OCI-LY1 (cell line): ENCODE measurements around the gene MLXIPL.
"Not testable (repeated sequence)": the region's sequence is repeated elsewhere in the genome, so short reads cannot be mapped to it uniquely, and the experiment has no call there.

Experiments
- H2AFZ ChIP-seq: fragments of 200-600 bp; sonication (generic), shearing (Covaris generic); 2 replicates; pipeline ENCODE4 v1.6.0; 2014; ENCODE audit warnings: antibody characterized with exemption, mild to moderate bottlenecking, low read length
- H3F3A ChIP-seq: fragments of 200-600 bp; sonication (generic), shearing (Covaris generic); 2 replicates; pipeline ENCODE4 v1.6.0; 2014; ENCODE audit warnings: mild to moderate bottlenecking, antibody characterized with exemption, low read length, moderate library complexity; ENCODE audit not compliant: insufficient read depth
- H3K27ac ChIP-seq: fragments of 200-600 bp; sonication (generic); 2 replicates; pipeline ENCODE4 v1.5.1; 2014; ENCODE audit warnings: low read length, mixed run types, mild to moderate bottlenecking, low read depth; ENCODE audit not compliant: poor library complexity, severe bottlenecking
- H3K27me3 ChIP-seq: fragments of 200-600 bp; sonication (generic); 2 replicates; pipeline ENCODE4 v1.6.0; 2014; ENCODE audit warnings: antibody characterized with exemption, mild to moderate bottlenecking, low read length, moderate library complexity; ENCODE audit not compliant: insufficient read depth
- H3K36me3 ChIP-seq: fragments of 200-600 bp; sonication (generic); 2 replicates; pipeline ENCODE4 v1.6.1; 2014; ENCODE audit warnings: mild to moderate bottlenecking, antibody characterized with exemption, low read length, moderate library complexity, mixed read lengths; ENCODE audit not compliant: insufficient read depth
- H3K4me1 ChIP-seq: fragments of 200-600 bp; sonication (generic); 2 replicates; pipeline ENCODE4 v1.5.1; 2014; ENCODE audit warnings: mild to moderate bottlenecking, low read length, moderate library complexity; ENCODE audit not compliant: insufficient read depth, severe bottlenecking
- H3K4me2 ChIP-seq: fragments of 200-600 bp; sonication (generic), shearing (Covaris generic); 2 replicates; pipeline ENCODE4 v1.6.1; 2014; ENCODE audit warnings: low read length
- H3K4me3 ChIP-seq: fragments of 200-600 bp; sonication (generic); 2 replicates; pipeline ENCODE4 v1.5.1; 2014; ENCODE audit warnings: low read length, low read depth, mild to moderate bottlenecking, mixed read lengths; ENCODE audit not compliant: poor library complexity, severe bottlenecking
- H3K79me2 ChIP-seq: fragments of 200-600 bp; shearing (Covaris generic); 2 replicates; pipeline ENCODE4 v1.6.1; 2016; ENCODE audit warnings: mixed run types, low read length, mixed read lengths; ENCODE audit not compliant: insufficient read depth
- H3K9ac ChIP-seq: fragments of 200-600 bp; sonication (generic), shearing (Covaris generic); 2 replicates; pipeline ENCODE4 v1.6.1; 2014; ENCODE audit warnings: mild to moderate bottlenecking, low read length, mixed read lengths
- H3K9me2 ChIP-seq: fragments of 200-600 bp; sonication (generic), shearing (Covaris generic); 2 replicates; pipeline ENCODE4 v1.6.1; 2014; ENCODE audit warnings: low read depth, mild to moderate bottlenecking, low read length, mixed read lengths
- H3K9me3 ChIP-seq: fragments of 200-600 bp; shearing (Covaris generic); 2 replicates; pipeline ENCODE4 v1.6.1; 2014; ENCODE audit warnings: low read length, mixed read lengths
- H4K20me1 ChIP-seq: fragments of 200-600 bp; sonication (generic), shearing (Covaris generic); 2 replicates; pipeline ENCODE4 v1.6.0; 2016; ENCODE audit warnings: mild to moderate bottlenecking, low read length; ENCODE audit not compliant: insufficient read depth
- EZH2 ChIP-seq: fragments of 200-600 bp; sonication (generic), shearing (Covaris generic); IDR thresholded peaks from 2 replicates; pipeline ENCODE4 v1.8.0; 2017; ENCODE audit warnings: borderline replicate concordance, mixed run types, mild to moderate bottlenecking, antibody characterized with exemption, low read length, moderate library complexity, mixed read lengths
- TF ChIP-seq, protein P1 (sequence below): fragments of 200-600 bp; sonication (generic), shearing (Covaris generic); IDR thresholded peaks from 2 replicates; pipeline ENCODE4 v1.5.1; 2017; ENCODE audit warnings: mild to moderate bottlenecking, antibody characterized with exemption, low read length, moderate library complexity, mixed read lengths

Gene MLXIPL

DNA sequence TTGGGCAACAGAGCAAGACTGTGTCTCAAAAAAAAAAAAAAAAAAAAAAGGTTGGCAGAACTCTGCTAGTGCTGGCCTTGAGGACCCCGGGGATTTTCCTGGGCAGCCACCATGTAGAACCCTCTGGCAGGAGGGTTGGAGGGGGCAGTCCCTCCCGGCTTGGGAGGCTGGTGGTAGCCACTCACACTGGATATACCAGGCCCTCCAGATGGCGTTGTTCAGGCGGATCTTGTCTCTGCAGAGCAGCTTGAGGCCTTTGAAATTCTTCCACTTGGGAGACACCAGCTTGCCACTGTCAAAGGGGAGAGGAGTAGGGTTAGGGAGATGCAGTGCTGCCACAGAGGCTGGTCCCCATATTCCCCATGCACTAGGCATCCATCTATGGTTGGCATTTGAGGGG lies 8.4 kb downstream of the MLXIPL start:
- peaks cover 14% of the 10 kb centered on the region for H3K27me3 ChIP-seq
- TF ChIP-seq EZH2: no peak
- TF ChIP-seq, protein P1, sequence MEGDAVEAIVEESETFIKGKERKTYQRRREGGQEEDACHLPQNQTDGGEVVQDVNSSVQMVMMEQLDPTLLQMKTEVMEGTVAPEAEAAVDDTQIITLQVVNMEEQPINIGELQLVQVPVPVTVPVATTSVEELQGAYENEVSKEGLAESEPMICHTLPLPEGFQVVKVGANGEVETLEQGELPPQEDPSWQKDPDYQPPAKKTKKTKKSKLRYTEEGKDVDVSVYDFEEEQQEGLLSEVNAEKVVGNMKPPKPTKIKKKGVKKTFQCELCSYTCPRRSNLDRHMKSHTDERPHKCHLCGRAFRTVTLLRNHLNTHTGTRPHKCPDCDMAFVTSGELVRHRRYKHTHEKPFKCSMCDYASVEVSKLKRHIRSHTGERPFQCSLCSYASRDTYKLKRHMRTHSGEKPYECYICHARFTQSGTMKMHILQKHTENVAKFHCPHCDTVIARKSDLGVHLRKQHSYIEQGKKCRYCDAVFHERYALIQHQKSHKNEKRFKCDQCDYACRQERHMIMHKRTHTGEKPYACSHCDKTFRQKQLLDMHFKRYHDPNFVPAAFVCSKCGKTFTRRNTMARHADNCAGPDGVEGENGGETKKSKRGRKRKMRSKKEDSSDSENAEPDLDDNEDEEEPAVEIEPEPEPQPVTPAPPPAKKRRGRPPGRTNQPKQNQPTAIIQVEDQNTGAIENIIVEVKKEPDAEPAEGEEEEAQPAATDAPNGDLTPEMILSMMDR: peak; percentile 11; the same call in 1 of the 2 replicates
- H2AFZ ChIP-seq: no peak overlapping the region
- no peak overlapping the region for H3K4me3 ChIP-seq
- no peaks in the 10 kb centered on the region for H3K9me3 ChIP-seq
- no peaks in the 10 kb centered on the region for H4K20me1 ChIP-seq
- no peak overlapping the region for H3K4me2 ChIP-seq
- H3K79me2 ChIP-seq: no peaks in the 10 kb centered on the region
- no peaks in the 10 kb centered on the region for H3K36me3 ChIP-seq
- H3K9me2 ChIP-seq: no peaks in the 10 kb centered on the region
- no peak overlapping the region for H3K9ac ChIP-seq
- no peak overlapping the region for H3K27ac ChIP-seq
- H3F3A ChIP-seq: no peaks in the 10 kb centered on the region
- no peaks in the 10 kb centered on the region for H3K4me1 ChIP-seq

DNA sequence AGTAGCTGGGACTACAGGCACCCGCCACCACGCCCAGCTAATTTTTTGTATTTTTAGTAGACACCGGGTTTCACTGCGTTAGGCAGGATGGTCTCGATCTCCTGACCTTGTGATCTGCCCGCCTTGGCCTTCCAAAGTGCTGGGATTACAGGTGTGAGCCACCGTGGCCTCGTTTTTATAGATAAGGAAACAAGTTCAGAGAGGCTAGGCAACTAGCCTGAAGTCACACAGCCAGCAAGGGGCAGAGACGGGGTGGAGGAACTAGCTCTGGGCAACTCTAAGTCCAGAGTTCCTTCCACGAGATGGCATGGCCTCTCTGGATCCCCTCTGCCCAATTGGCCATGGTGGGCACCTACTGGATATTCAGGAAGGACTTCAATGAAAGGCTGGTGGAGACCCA lies 9.4 kb downstream of the MLXIPL start:
- H3F3A ChIP-seq, H3K4me1 ChIP-seq, H2AFZ ChIP-seq, H3K36me3 ChIP-seq, H4K20me1 ChIP-seq, H3K9me3 ChIP-seq, H3K9ac ChIP-seq, H3K79me2 ChIP-seq, H3K4me2 ChIP-seq, H3K27ac ChIP-seq, H3K9me2 ChIP-seq, H3K4me3 ChIP-seq: not testable (repeated sequence)
- H3K27me3 ChIP-seq: peaks cover 14% of the 10 kb centered on the region

DNA sequence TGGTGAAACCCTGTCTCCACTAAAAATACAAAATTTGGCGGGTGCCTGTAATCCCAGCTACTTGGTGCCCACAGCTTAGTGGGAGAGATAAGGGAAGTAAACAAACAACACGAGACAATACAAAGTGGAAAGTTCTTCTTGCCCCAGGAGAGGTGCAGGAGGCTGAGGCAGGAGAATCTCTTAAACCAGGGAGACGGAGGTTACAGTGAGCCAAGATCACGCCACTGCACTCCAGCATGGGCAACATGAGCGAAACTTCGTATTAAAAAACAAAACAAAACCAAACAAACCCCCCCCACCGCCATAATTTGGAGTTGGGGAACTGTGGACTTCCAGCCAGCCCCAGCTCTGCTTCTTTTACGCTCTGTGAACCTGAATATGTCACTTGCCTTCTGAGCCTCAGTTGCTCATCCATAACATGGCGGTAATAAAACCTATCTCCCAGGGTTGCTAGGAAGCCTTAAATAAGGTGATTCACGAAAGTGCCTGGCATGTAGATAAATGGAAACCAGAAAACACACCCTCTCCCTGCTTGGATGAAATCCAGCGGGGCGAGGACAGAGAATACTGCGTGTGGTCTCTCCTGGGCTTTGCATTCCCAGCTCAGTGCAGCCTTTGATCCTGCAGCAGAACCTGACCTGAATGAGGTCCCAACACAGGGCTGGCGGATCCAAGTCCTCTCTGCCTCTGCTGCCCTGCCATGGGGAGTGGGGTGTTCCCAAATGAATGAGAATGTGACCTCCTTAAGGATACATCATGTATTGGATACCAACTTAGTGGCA lies 10.2 kb downstream of the MLXIPL start:
- H3K4me3 ChIP-seq: no peak overlapping the region
- no peak overlapping the region for H3K9ac ChIP-seq
- H3K9me3 ChIP-seq: no peaks in the 10 kb centered on the region
- no peak for TF ChIP-seq EZH2
- TF ChIP-seq, protein P1: no peak
- H3K27ac ChIP-seq: no peak overlapping the region
- no peak overlapping the region for H3K4me2 ChIP-seq
- H3K27me3 ChIP-seq: peaks cover 14% of the 10 kb centered on the region
- H3K4me1 ChIP-seq: no peaks in the 10 kb centered on the region
- H2AFZ ChIP-seq: no peak overlapping the region
- no peaks in the 10 kb centered on the region for H3K36me3 ChIP-seq
- no peaks in the 10 kb centered on the region for H3K9me2 ChIP-seq
- H4K20me1 ChIP-seq: no peaks in the 10 kb centered on the region
- H3K79me2 ChIP-seq: no peaks in the 10 kb centered on the region
- no peaks in the 10 kb centered on the region for H3F3A ChIP-seq

DNA sequence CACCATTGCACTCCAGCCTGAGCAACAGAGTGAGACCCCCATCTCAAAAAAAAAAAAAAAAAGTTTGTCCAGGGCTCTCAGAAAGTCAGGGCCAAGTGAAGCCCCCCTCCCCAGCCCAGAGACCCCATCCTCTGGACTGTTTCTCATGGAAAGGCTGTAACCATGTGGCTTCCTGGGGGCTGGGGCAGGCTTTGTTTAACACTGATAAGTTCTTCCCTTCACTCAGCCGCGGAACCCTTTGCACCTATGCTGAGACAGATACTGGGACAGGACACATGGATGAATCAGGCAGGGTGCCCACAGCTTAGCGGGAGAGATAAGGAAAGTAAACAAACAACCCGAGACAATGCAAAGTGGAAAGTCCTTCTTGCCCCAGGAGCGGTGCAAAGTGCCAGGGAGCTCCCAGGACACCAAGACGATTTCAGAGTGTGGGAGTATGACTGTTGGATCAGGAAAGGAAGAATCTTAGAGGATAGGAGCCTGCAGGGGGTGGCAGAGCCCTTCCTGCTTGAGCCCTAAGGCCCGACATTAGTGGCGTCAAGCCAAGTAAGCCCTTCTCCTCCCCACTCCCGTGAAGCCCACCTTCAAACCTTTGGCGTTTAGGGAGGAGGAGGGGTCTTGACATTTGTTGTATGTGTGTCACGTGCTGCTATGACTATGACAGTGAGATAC lies 11.6 kb downstream of the MLXIPL start:
- Histone ChIP-seq H3K9ac (no peak overlapping the region), H3K4me3 (no peak overlapping the region), H4K20me1 (no peaks in the 10 kb centered on the region), H3K4me1 (no peaks in the 10 kb centered on the region), H3K27me3 (peaks cover 14% of the 10 kb centered on the region), H3K79me2 (no peaks in the 10 kb centered on the region), H3F3A (no peaks in the 10 kb centered on the region), H2AFZ (no peak overlapping the region), H3K27ac (no peak overlapping the region), H3K4me2 (no peak overlapping the region), H3K36me3 (no peaks in the 10 kb centered on the region), H3K9me3 (no peaks in the 10 kb centered on the region), H3K9me2 (no peaks in the 10 kb centered on the region)
- TF ChIP-seq, protein P1: no peak
- no peak for TF ChIP-seq EZH2
